Hypothalamus (tissue), 51 donors: ENCODE results near the gene TRIM7.

Experiments used
- DNase-seq, 51 donors: peaks; one replicate each; lab custom pipeline; 2025; lab: John Stamatoyannopoulos, UW

The TRIM7 gene

GRCh38 chr5:181233801-181234454, 28.9 kb upstream of the TRIM7 start:
- DNase-seq, result no peak

- DNase-seq, result no peak
These were observed 28.2 kb upstream of the TRIM7 start for GRCh38 chr5:181233088-181233800.

- no peak for DNase-seq
These were observed 27.6 kb upstream of the TRIM7 start for GRCh38 chr5:181232593-181232992.

GRCh38 chr5:181231432-181231831, 26.4 kb upstream of the TRIM7 start:
- no peak for DNase-seq

- DNase-seq, result no peak
These were observed 25.6 kb upstream of the TRIM7 start for GRCh38 chr5:181230551-181230950.

GRCh38 chr5:181229996-181230395, 25.0 kb upstream of the TRIM7 start:
- DNase-seq, result no peak

- no peak for DNase-seq
These were observed 19.6 kb upstream of the TRIM7 start for GRCh38 chr5:181224390-181225229.

GRCh38 chr5:181223729-181224389, 18.9 kb upstream of the TRIM7 start:
- no peak for DNase-seq

- DNase-seq, result no peak
These were observed 18.2 kb upstream of the TRIM7 start, which contains the start of gene TRIM41 for GRCh38 chr5:181223058-181223728. TRIM41 (plus strand) TSS chr5:181223281; CDS start chr5:181224000, 719 bp downstream.

GRCh38 chr5:181222630-181223057, 17.6 kb upstream of the TRIM7 start:
- no peak for DNase-seq

GRCh38 chr5:181221792-181222629, 17.0 kb upstream of the TRIM7 start:
- DNase-seq, result no peak

GRCh38 chr5:181221105-181221791, 16.3 kb upstream of the TRIM7 start:
- no peak for DNase-seq

- DNase-seq, result no peak
These were observed 15.2 kb upstream of the TRIM7 start for GRCh38 chr5:181220178-181220515.

GRCh38 chr5:181219262-181220177, 14.5 kb upstream of the TRIM7 start:
- no peak for DNase-seq

- DNase-seq, result no peak
These were observed 13.8 kb upstream of the TRIM7 start for GRCh38 chr5:181218795-181219124.

- DNase-seq, result no peak
These were observed 12.7 kb upstream of the TRIM7 start for GRCh38 chr5:181217803-181218062.

- DNase-seq, result no peak
These were observed 12.3 kb upstream of the TRIM7 start for GRCh38 chr5:181217111-181217802.
